ENCODE data around the gene SULT1A2.
"Not testable (repeated sequence)": the region's sequence is repeated elsewhere in the genome, so short reads cannot be mapped to it uniquely, and the experiment has no call there.

SULT1A2 gene

GRCh38 chr16:28554634-28555423 is 42.0 kb downstream of the SULT1A2 start:
- no peak for DNase-seq

- DNase-seq: peak; percentile 90 to 100 (median 94)
These were observed 42.8 kb downstream of the SULT1A2 start, which contains the start of gene SGF29 for GRCh38 chr16:28553776-28554633. Gene SGF29, plus strand, starts transcription at chr16:28553920. Its CDS starts 27,150 bp downstream, at chr16:28581070.

- DNase-seq: peak in 4 of 6 experiments; percentile 6 to 59 (median 32)
These were observed 47.5 kb downstream of the SULT1A2 start for GRCh38 chr16:28549301-28549899.

- DNase-seq: no peak
These were observed 48.5 kb downstream of the SULT1A2 start for GRCh38 chr16:28548306-28548802.

GRCh38 chr16:28546626-28547025 is 50.2 kb downstream of the SULT1A2 start:
- no peak for DNase-seq

GRCh38 chr16:28545964-28546363 is 50.9 kb downstream of the SULT1A2 start:
- DNase-seq: not testable (repeated sequence)

GRCh38 chr16:28544998-28545397 is 51.9 kb downstream of the SULT1A2 start:
- DNase-seq: no peak

GRCh38 chr16:28543072-28543471 is 53.8 kb downstream of the SULT1A2 start:
- DNase-seq: peak in 1 of 6 experiments; percentile 3

- DNase-seq: no peak
These were observed 54.2 kb downstream of the SULT1A2 start for GRCh38 chr16:28542646-28543045.
